Measurements from ENCODE around the gene CA4. TPM values are rescaled to one million over a fixed set of nuclear protein-coding genes. Genes with fewer than 3 reads are reported as not detected.
"Not testable (repeated sequence)": the region's sequence is repeated elsewhere in the genome, so short reads cannot be mapped to it uniquely, and the experiment has no call there.

The CA4 gene
- total and polyA plus RNA-seq, 2 donors = 0.42 to 5.7 TPM

DNA sequence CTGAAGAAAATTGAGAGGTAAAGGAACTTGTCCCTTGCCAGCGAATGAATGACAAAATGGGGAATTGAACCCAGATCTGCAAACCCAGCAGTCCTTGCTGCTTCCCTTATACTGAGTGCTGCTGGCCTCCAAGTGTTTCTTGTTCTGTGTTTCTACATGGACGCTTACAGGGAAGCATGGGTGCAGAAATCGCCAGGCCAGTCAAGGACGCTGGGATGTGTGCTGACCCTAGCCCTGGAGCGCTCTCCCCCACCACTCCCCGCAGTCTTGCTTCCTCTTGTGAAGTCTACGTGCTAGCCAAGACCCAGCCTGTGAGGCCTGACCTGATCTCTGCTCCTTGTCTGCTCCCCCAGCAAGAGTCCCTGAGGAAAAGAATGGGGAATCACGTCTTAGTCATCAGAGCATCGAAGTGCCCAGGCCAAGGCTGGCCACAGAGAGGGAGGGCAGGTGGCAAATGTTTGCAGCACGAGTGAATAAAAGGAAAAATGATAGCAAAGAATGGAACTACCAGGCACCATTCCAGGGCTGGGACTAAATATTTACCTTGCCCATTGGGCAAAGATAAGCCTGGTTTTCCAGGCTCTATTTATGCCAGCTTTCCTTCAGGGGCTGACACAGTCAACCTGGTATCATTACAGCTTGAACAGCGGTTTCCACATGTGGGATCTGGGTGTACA is 17.4 kb downstream of the CA4 start:
- no peaks in the 10 kb centered on the region for H3K36me3 ChIP-seq (ENCODE audit: insufficient read depth)
- WGBS = 59% methylated on average over 11 of the region's 11 CpGs
- no peaks in the 10 kb centered on the region for H3K4me1 ChIP-seq (ENCODE audit: insufficient read depth)
- H3K4me3 ChIP-seq (ENCODE audit: low read depth, low read length) = no peak overlapping the region
- no peak for DNase-seq (ENCODE audit: extremely low spot score)
- H3K27ac ChIP-seq (ENCODE audit: low read depth) = no peak overlapping the region

DNA sequence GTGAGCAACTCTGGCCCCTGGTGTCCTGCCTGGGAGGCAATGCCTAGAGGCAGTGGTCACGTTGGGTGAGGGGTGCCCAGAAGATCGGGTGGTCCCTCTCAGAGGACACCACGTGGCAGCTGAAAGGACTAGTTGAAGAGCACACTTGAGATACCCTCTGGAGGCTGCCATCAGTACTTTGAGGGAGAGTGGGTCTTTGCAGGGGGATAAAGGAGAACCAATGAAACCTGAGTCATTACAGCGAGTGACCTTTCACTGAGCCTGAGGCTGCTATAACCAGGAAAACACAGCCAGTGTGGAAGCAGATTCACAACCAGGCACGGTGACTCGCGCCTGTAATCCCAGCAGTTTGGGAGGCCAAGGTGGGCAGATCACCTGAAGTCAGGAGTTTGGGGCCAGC is 18.9 kb downstream of the CA4 start:
- WGBS = 56% methylated on average over 7 of the region's 7 CpGs
- Histone ChIP-seq H3K36me3 (ENCODE audit: insufficient read depth) (no peaks in the 10 kb centered on the region), H3K4me3 (ENCODE audit: low read depth, low read length) (no peak overlapping the region), H3K27ac (ENCODE audit: low read depth) (no peak overlapping the region), H3K4me1 (ENCODE audit: insufficient read depth) (no peaks in the 10 kb centered on the region)
- DNase-seq (ENCODE audit: extremely low spot score) = no peak

DNA sequence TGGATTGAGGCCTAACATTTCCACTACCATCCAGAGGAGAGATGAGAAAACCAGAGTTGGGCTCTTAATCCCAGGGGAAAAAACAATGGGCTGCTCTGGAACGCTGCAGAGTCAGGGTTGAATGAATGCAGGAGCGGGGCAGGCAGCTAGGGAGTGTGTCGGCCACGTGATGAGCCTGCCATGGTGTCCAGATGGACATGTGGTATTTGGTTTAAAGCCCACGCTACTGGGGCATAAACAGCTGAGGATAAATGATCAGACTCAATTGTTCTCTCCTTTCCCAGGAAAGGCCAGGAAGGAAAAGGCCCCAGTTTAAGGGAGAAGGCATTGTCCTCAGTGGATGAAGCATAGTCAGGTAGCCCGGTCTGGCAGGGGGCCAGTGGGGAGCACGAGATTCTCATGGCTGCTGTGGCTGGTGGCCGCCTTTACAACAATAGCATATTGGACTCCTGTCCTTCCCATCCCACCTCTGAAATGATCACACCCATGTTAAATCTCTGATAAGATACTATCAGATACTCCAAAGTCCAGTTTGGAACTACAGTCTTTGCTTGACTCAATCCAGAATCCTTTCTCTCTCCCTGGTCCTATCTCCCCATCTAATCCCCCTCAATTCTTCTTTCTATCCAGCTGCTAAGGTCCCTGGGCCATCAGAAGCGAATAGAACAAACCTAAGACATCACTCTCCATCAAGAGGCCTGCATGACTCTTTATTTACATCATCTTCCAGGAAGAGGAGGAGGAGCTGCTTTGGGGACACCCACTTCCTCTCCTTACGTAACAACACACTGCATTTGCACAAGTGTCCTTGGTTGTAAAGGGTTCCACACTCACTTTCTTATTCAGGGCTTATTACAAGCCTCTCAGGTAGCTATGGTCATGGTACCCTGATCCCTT is 20.4 kb downstream of the CA4 start:
- no peaks in the 10 kb centered on the region for H3K4me1 ChIP-seq (ENCODE audit: insufficient read depth)
- no peak for DNase-seq (ENCODE audit: extremely low spot score)
- H3K4me3 ChIP-seq (ENCODE audit: low read depth, low read length) = no peak overlapping the region
- no peaks in the 10 kb centered on the region for H3K36me3 ChIP-seq (ENCODE audit: insufficient read depth)
- WGBS = 66% methylated on average over 10 of the region's 10 CpGs
- no peak overlapping the region for H3K27ac ChIP-seq (ENCODE audit: low read depth)

DNA sequence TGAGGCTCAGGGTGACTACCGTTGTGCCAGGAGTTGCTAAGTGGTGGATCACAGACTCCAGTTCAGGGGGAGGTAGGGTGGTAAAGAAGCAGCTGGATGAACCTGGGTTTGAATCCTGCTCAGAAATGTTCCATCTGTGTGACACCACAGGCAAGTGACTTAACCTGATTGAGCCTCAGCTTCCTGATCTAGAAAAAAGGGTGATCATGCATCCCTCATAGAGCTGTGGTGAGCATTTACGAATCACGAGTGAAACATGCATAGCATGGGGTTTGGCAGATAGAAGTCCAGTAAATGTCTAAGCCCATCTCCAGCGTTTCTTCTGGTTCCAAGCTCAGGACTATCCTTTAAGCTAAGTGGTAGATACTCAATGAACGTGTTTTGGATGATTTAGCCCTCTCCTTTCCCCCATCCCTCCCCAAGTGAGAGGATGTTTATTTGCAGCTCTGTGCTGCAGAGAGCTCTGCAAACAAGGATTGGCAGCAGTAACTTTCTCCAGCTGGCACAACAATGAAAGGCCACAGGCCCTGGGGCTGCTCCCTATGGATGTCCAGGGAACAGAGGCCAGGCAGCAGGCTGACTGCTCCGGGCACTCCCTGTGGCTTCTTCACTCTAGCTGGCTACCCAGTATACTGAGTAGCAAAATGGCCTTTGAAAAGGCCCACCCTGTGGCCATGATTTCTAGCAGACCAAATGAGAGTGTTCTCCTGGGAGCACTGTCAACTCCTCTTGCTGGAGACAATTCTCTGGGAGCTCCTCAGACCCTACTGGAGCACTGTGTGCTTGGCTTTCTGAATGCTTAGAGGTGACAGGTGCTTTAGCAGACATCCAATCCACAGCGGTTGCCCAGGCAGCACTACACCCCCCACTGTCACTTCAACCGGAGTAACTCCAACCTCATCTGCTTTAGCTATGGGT is 21.3 kb downstream of the CA4 start:
- Histone ChIP-seq H3K36me3 (ENCODE audit: insufficient read depth) (no peaks in the 10 kb centered on the region), H3K4me1 (ENCODE audit: insufficient read depth) (no peaks in the 10 kb centered on the region), H3K27ac (ENCODE audit: low read depth) (no peak overlapping the region), H3K4me3 (ENCODE audit: low read depth, low read length) (no peak overlapping the region)
- 69% methylated on average over 8 of the region's 8 CpGs for WGBS
- DNase-seq (ENCODE audit: extremely low spot score) = no peak

DNA sequence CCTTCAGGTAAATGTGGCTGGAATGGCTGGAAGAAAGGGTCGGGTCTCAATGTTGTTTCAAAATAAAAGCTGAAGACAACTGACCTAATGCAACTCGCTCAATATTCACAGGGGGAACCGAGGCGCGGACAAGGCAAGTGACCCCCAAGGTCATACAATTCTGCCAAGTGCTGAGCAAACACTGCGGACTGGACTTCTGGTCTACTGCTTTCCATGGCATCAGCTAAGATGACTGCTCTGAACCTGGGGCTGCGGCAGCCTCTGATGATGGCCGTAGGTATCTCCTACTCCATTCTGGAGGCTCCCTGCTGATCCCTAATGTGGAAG is 21.9 kb downstream of the CA4 start:
- 92% methylated on average over 8 of the region's 8 CpGs for WGBS
- no peaks in the 10 kb centered on the region for H3K4me1 ChIP-seq (ENCODE audit: insufficient read depth)
- no peaks in the 10 kb centered on the region for H3K36me3 ChIP-seq (ENCODE audit: insufficient read depth)
- DNase-seq (ENCODE audit: extremely low spot score) = no peak
- no peak overlapping the region for H3K27ac ChIP-seq (ENCODE audit: low read depth)
- no peak overlapping the region for H3K4me3 ChIP-seq (ENCODE audit: low read depth, low read length)

DNA sequence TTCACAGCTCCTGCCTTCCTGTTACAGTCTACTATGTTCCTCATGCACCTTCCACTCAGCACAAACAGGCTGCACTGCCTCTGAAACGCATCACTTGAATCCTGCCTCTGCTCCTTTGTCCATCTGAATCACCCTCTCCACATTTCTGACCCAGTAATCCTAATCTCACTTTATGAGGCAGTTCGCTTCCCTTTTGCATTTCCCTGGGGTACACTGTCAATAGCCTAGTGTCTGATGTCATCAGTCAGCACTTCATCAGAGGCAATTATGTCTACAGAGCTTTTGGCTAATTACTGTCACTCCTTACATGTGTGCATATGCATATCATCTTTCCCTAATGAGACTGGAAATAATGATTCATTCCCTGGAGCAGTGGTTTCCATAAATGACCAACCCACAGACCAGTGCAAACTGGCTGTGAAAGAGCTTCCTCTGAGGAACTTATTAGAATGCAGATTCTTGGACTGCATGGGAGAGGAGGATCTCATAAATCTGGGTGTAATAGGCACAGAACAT is 23.6 kb downstream of the CA4 start:
- DNase-seq (ENCODE audit: extremely low spot score) = no peak
- H3K4me3 ChIP-seq (ENCODE audit: low read depth, low read length) = no peak overlapping the region
- H3K4me1 ChIP-seq (ENCODE audit: insufficient read depth) = no peaks in the 10 kb centered on the region
- H3K36me3 ChIP-seq (ENCODE audit: insufficient read depth) = no peaks in the 10 kb centered on the region
- no peak overlapping the region for H3K27ac ChIP-seq (ENCODE audit: low read depth)
- WGBS = 49% methylated on average over 2 of the region's 2 CpGs

DNA sequence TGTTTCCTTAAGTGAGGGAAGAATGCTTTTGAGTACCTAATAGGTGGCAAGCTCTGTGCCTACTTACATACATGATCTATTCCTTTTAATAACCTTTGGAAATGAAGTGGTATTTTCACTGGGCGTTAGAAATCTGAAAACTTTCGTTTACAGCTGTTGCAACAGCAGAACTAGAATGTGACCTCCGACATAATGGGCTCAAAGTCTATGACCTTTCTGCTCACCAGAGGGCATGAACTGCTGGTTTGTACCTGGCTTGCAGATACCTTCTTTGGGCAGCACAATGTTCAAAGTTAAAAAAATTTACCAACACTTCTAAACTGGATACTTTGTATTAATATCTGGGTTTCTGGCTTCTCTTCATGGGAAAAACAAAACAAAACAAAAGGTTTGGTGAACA is 24.3 kb downstream of the CA4 start:
- no peak for DNase-seq (ENCODE audit: extremely low spot score)
- no peak overlapping the region for H3K4me3 ChIP-seq (ENCODE audit: low read depth, low read length)
- H3K27ac ChIP-seq (ENCODE audit: low read depth) = no peak overlapping the region
- WGBS = 76% methylated on average over 3 of the region's 3 CpGs
- H3K36me3 ChIP-seq (ENCODE audit: insufficient read depth) = no peaks in the 10 kb centered on the region
- H3K4me1 ChIP-seq (ENCODE audit: insufficient read depth) = no peaks in the 10 kb centered on the region

DNA sequence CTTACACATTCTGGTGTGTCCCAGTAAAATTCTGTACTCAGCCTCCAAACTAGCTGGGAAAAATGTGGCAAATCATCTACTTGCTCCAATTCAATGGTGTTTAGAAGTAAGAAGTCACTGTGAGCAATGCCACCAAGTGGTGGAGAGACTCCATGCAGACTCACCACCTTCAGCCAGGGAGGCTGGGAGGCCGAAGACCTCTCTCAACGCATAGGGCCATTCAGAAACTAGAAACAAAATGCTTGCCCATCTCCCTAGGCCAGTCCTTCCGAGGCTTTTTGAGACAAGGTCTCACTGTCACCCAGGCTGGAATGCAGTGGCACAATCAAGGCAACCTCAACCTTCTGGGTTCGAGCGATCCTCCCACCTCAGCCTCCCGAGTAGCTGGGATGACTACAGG is 25.0 kb downstream of the CA4 start:
- not testable (repeated sequence) for H3K36me3 ChIP-seq (ENCODE audit: insufficient read depth); H3K4me3 ChIP-seq (ENCODE audit: low read depth, low read length); H3K27ac ChIP-seq (ENCODE audit: low read depth); DNase-seq (ENCODE audit: extremely low spot score); H3K4me1 ChIP-seq (ENCODE audit: insufficient read depth)
- WGBS = 95% methylated on average over 6 of the region's 6 CpGs

DNA sequence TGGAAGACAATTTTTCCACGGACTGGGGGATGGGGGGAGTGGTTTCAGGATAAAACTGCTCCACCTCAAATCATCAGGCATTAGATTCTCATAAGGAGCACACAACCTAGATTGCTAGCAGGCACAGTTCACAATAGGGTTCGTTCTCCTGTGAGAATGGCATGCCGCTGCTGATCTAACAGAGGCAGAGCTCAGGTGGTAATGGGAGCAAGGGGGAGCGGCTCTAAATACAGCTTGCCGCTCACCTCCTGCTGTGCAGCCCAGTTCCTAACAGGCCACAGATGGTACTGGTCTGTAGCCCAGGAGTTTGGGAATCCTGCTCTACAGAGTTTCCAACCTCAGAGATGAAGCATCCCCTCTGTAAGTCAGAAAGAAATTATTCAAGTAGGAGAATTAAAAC is 27.0 kb downstream of the CA4 start:
- WGBS = 92% methylated on average over 5 of the region's 5 CpGs
- not testable (repeated sequence) for H3K4me1 ChIP-seq (ENCODE audit: insufficient read depth); H3K36me3 ChIP-seq (ENCODE audit: insufficient read depth); H3K27ac ChIP-seq (ENCODE audit: low read depth); H3K4me3 ChIP-seq (ENCODE audit: low read depth, low read length); DNase-seq (ENCODE audit: extremely low spot score)

DNA sequence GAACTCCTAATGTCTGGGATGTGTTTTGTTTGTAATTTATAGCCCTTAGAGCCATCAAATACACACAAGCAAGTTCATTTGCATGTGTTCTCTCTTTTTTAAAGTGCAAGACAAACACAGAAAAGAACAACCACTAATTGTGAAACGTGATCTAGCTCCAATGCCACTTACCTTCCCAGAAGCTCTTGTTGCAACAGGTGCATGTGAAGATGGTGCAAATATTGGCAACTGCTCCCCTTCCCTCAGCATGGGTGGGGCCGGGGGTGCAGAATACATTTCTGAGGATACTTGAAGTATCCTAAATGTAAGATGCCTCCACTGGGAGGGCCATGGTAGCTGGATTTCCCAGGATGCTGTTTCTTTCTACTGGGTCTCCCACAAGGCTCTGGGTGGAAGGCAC is 28.4 kb downstream of the CA4 start:
- not testable (repeated sequence) for DNase-seq (ENCODE audit: extremely low spot score); H3K4me3 ChIP-seq (ENCODE audit: low read depth, low read length); H3K27ac ChIP-seq (ENCODE audit: low read depth); H3K36me3 ChIP-seq (ENCODE audit: insufficient read depth); H3K4me1 ChIP-seq (ENCODE audit: insufficient read depth)
- 86% methylated on average over 2 of the region's 2 CpGs for WGBS

DNA sequence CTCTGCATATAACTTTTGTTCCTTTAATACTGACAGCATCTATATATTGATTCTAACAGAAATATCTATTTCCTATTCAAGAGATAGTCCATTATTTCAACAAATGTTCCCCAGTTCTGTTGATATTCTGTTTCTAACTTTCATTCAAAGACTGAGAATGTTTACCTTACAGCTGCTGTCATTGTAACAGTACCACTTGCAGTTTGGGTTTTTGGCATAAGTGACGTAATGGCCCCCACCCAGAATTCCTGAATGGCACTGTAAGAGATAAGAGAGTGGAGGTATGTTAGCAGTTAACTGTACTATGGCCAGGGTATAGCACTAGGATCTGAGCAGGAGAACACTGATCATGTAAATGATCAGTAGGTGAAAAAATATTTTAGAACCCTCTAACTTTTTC is 30.6 kb downstream of the CA4 start:
- not testable (repeated sequence) for H3K4me1 ChIP-seq (ENCODE audit: insufficient read depth); H3K27ac ChIP-seq (ENCODE audit: low read depth); DNase-seq (ENCODE audit: extremely low spot score); H3K36me3 ChIP-seq (ENCODE audit: insufficient read depth); H3K4me3 ChIP-seq (ENCODE audit: low read depth, low read length)
- 76% methylated on average over 1 of the region's 1 CpG for WGBS

DNA sequence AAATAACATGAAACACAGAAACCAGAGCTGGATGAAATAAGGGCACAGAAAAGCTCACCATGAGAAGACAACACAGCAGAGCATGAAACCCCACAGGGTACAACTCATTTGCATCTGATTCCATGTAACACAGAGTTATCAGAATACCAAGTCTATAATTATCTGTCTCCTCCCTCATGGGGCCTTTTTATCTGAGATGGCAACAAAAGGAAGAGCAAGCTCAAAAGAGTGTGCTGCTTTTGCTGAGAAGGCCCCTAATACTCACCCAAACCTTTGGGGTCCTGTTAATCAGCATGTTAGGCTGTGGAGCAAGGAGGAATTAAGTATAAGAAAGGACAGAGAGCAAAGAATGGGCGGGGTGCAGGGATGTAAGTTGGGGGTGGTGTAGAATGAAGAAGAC is 36.6 kb downstream of the CA4 start:
- not testable (repeated sequence) for H3K4me1 ChIP-seq (ENCODE audit: insufficient read depth); DNase-seq (ENCODE audit: extremely low spot score); H3K36me3 ChIP-seq (ENCODE audit: insufficient read depth); H3K4me3 ChIP-seq (ENCODE audit: low read depth, low read length); H3K27ac ChIP-seq (ENCODE audit: low read depth)
- 89% methylated on average over 1 of the region's 1 CpG for WGBS

DNA sequence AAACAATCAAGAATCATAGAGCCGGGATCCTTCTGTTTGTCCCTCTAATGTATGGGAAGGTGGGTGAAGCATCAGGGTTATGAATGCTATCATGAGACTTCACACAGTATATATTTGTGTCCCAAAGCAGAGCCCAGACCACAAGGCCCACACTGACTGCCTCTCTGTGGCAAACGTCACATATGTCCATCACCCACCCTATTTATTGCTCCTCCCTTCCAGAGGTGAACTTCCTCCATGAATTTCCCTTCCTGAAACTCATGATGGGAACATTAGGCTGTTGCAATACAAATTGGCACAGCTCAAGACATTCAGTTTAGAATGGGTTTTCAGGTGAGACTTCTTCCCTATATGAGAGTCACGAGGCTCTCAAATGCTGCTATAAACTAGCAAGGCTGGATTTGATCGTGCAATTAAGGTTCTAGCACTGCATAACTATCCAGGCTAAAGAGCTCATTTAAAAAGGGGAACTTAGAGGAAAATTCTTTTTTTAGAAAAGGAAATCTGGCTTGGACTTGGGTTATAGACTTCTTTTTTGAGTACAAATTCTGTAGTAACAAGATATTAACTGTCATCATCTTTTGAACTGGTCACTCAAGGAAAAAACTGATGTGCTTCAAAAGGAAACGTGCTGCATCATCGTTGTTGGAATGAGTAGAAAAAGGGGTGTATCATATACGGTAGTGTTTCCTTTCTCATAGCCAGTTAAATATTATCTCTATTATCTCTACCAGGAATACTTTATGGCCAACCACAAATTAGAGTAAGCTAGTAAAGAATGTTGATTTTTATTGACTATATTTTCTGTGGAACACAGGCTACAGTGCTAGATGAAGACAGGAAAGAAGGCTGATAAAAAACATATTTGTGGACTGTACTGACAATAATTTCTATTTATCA is 37.3 kb downstream of the CA4 start:
- not testable (repeated sequence) for H3K27ac ChIP-seq (ENCODE audit: low read depth); H3K4me3 ChIP-seq (ENCODE audit: low read depth, low read length); H3K36me3 ChIP-seq (ENCODE audit: insufficient read depth); DNase-seq (ENCODE audit: extremely low spot score); H3K4me1 ChIP-seq (ENCODE audit: insufficient read depth)
- 73% methylated on average over 7 of the region's 7 CpGs for WGBS

Data from urinary bladder (tissue), 4 donors.